Hepatocyte (in vitro differentiated cells): Measurements from ENCODE around the gene ASTN2.

ENCODE experiments used
- CTCF ChIP-seq: fragments of 200-600 bp; sonication (generic); IDR thresholded peaks from 2 replicates; pipeline ENCODE4 v1.5.1; 2016; ENCODE audit warnings: antibody characterized with exemption, mild to moderate bottlenecking; ENCODE audit not compliant: poor library complexity
- EZH2 ChIP-seq: fragments of 200-600 bp; sonication (generic); IDR thresholded peaks from 2 replicates; pipeline ENCODE4 v1.6.1; 2016; ENCODE audit warnings: antibody characterized with exemption, mild to moderate bottlenecking, borderline replicate concordance

DNA sequence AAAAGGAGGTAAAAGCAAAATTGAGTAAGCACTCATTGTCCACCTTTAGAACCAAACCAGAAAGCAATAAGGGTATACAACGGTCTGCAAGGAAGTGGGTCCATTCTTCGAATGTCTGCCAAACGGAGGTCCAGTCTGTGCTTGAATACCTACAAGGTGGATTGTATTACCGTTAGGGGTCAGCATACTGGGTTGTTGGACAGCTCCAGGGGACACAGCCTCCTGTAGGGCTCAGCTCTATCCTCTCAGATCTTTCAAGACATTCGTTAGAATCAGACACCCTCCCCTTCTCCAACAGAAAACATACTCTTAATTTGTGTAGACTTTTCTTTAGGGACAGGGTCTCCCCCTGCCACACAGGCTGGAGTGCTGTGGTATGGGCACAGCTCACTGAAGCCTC is 5.5 kb downstream of the ASTN2 start:
- no peak for TF ChIP-seq CTCF
- TF ChIP-seq EZH2: no peak
